Ovary (tissue), 9 donors: ENCODE results near the gene TNFSF8. TPM values are rescaled to one million over a fixed set of nuclear protein-coding genes. Genes with fewer than 3 reads are reported as not detected.

Experiments used
- DNase-seq, 5 donors: peaks; one replicate each; pipeline ENCODE4 v3.0.0-alpha.2; 2019 to 2020
- H3K27ac ChIP-seq, 2 donors: fragments of 200-600 bp; one replicate each; pipeline versions ENCODE4 v1.5.1 to v1.8.0; 2019 to 2022
- H3K27me3 ChIP-seq: fragments of 200-600 bp; one replicate; pipeline ENCODE4 v1.8.0; 2022
- H3K36me3 ChIP-seq: fragments of 200-600 bp; sonication (generic); one replicate; pipeline ENCODE4 v1.5.1; 2019
- H3K4me1 ChIP-seq: one replicate; pipeline ENCODE4 v1.8.1; 2013; ENCODE audit warnings: mild to moderate bottlenecking, moderate library complexity; ENCODE audit not compliant: insufficient read depth
- H3K4me3 ChIP-seq: fragments of 200-600 bp; sonication (generic); one replicate; pipeline ENCODE4 v1.5.1; 2017
- H3K9me3 ChIP-seq, 2 donors: fragments of 200-600 bp in 1 of 2; sonication (generic) in 1 of 2; one replicate each; pipeline versions ENCODE4 v1.5.1 to v1.8.1; 2013 to 2019; ENCODE audit warnings: mild to moderate bottlenecking in 1 of 2, moderate library complexity in 1 of 2
- CTCF ChIP-seq, 3 donors: fragments of 450-650 bp in 2 of 3; fragments of 200-600 bp in 1 of 3; IDR thresholded peaks; one replicate each; pipeline versions ENCODE4 v1.5.1 to v1.8.0; 2016 to 2022; ENCODE audit warnings: antibody characterized with exemption in 3 of 3, mild to moderate bottlenecking in 1 of 3
- EP300 ChIP-seq: sonication (generic); formaldehyde crosslinking; IDR thresholded peaks from one replicate; pipeline ENCODE4 v1.6.1; 2017; ENCODE audit warnings: antibody characterized with exemption
- POLR2A ChIP-seq: fragments of 450-650 bp; IDR thresholded peaks from one replicate; pipeline ENCODE4 v1.6.1; 2017; ENCODE audit warnings: antibody characterized with exemption, mild to moderate bottlenecking, moderate library complexity
- WGBS, 3 donors: extraction: QIAGEN DNeasy Blood & Tissue Kit in 1 of 3; methylation state at CpG; one replicate each; pipeline versions ENCODE4 v1.1.5 to v1.1.7; 2013 to 2017; 5-methylcytosine and 5-hydroxymethylcytosine counted together
- intact Hi-C, 4 donors: fragments of 100-400 bp; cut with DNase I; formaldehyde crosslinking; loops; one replicate each; pipeline versions ENCODE4 v1.11.0 to v1.15.1; 2022 to 2023
- polyA plus RNA-seq, 2 donors: library from polyadenylated mRNA; stranded (reverse); fragments of 200-250 nt in 1 of 2; fragments of 350-450 nt in 1 of 2; fragmentation: Illumina TruSeq in 1 of 2; extraction: RNeasy Lipid Tissue Mini Kit (QIAGEN cat#74804) in 1 of 2; gene quantifications; one replicate each; pipeline ENCODE4 v1.2.3, GENCODE V29; 2013 to 2014
- total RNA-seq, 7 donors: library from RNA; depleted of rRNA in 2 of 7; stranded (reverse); fragments of >200 nt in 2 of 7; fragmentation: NEBNext Ultra II Directional in 3 of 7; extraction: Animal tissue kit (Norgen Biotek cat#: 25700) in 3 of 7; gene quantifications; one replicate each; pipeline versions ENCODE4 v1.1.0 to v1.2.4, GENCODE V29; 2016 to 2023
- donor health status: DM: no; HTN: no; CAD: no; lungs with moderate emphysema.
- donor health status: DM: no; HTN: no; CAD: no.
- donor health status: Bipolar disorder and iron deficiency.
- donor health status: DM: yes; HTN: yes; CAD: no.
- donor health status: DM: no; HTN: no; CAD: no.
- donor health status: DM: yes; HTN: yes; CAD: no.

Gene TNFSF8
- total and polyA plus RNA-seq, 9 donors, result 0.38 to 5.2 (median 1.0) TPM

DNA sequence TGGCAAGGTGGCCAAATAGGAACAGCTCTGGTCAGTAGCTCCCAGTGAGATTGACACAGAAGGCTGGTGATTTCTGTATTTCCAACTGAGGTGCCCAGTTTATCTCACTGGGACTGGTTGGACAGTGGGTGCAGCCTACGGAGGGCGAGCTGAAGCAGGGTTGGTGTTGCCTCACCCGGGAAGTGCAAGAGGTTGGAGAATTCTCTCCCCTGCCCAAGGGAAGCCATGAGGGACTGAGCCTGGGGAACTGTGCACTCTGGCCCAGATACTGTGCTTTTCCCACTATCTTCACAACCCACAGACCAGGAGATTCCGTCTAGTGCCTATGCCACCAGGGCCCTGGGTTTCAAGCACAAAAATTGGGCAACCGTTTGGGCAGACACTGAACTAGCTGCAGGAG lies 61.0 kb downstream of the TNFSF8 start:
- 89 to 92% (median 89%) methylated on average over 5 of the region's 5 CpGs for WGBS, 3 donors

DNA sequence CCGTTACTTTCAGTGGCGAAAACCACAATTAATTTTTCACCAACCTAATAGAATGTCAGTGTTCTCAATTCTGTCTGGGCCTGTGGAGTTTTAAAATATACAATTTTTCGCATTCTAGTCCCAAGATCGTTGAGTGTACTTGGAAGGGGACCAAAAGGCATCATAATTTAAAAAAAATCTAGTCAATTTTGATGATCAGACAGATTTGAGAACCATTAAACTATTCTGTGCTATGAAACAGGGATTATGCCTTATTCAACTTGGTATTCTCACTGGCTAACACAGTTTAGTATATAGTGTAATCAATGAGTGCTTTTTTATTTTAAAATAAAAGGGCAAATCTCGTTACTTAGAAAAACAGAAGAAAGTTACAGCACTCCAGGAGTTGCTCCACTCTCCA lies 63.1 kb downstream of the TNFSF8 start:
- Histone ChIP-seq H3K27ac (no peak overlapping the region), H3K4me1 (no peaks in the 10 kb centered on the region), H3K9me3 (no peaks in the 10 kb centered on the region), H3K4me3 (no peak overlapping the region), H3K27me3 (no peaks in the 10 kb centered on the region), H3K36me3 (no peaks in the 10 kb centered on the region)
- TF ChIP-seq CTCF (IDR thresholded peaks at IDR 0.05) (no peak), EP300 (no peak), POLR2A (no peak)
- DNase-seq, result no peak
- intact Hi-C loops, result no loop called here
- 76 to 87% (median 84%) methylated on average over 5 of the region's 5 CpGs for WGBS, 3 donors

More for the DNA sequence above, 61.0 kb downstream of the TNFSF8 start:
- no peaks in the 10 kb centered on the region for H3K4me1 ChIP-seq
- H3K4me3 ChIP-seq, result no peak overlapping the region
- no peak overlapping the region for H3K27ac ChIP-seq
- no peaks in the 10 kb centered on the region for H3K27me3 ChIP-seq
- intact Hi-C loops, result no loop called here
- TF ChIP-seq POLR2A, result no peak
- TF ChIP-seq CTCF (IDR thresholded peaks at IDR 0.05), result no peak
- no peak for TF ChIP-seq EP300
- no peaks in the 10 kb centered on the region for H3K9me3 ChIP-seq
- no peaks in the 10 kb centered on the region for H3K36me3 ChIP-seq
- no peak for DNase-seq

- Histone ChIP-seq H3K4me3 (no peak overlapping the region), H3K27ac (no peak overlapping the region), H3K4me1 (no peaks in the 10 kb centered on the region), H3K36me3 (no peaks in the 10 kb centered on the region), H3K9me3 (no peaks in the 10 kb centered on the region), H3K27me3 (no peaks in the 10 kb centered on the region)
- TF ChIP-seq EP300, result no peak
- TF ChIP-seq CTCF (IDR thresholded peaks at IDR 0.05), result no peak
- no peak for TF ChIP-seq POLR2A
- DNase-seq, result no peak
- intact Hi-C loops, result no loop called here
- WGBS, 3 donors, result 25 to 43% (median 42%) methylated on average over 1 of the region's 1 CpG
Measured at GRCh38 chr9:114864471-114864870, 65.9 kb downstream of the TNFSF8 start.

GRCh38 chr9:114861922-114862605 lies 68.3 kb downstream of the TNFSF8 start:
- H3K36me3 ChIP-seq, result no peaks in the 10 kb centered on the region
- no peak for TF ChIP-seq POLR2A
- TF ChIP-seq CTCF (IDR thresholded peaks at IDR 0.05), result no peak
- no peak for TF ChIP-seq EP300
- WGBS, 3 donors, result 82 to 90% (median 82%) methylated on average over 11 of the region's 11 CpGs
- H3K27me3 ChIP-seq, result no peaks in the 10 kb centered on the region
- H3K27ac ChIP-seq, result no peak overlapping the region
- H3K9me3 ChIP-seq, result no peaks in the 10 kb centered on the region
- H3K4me3 ChIP-seq, result no peak overlapping the region
- H3K4me1 ChIP-seq, result no peaks in the 10 kb centered on the region
- DNase-seq, result no peak
- intact Hi-C loops, result no loop called here
